Measurements from ENCODE around the gene NOG.

Gene NOG

GRCh38 chr17:56592487-56593085 lies 913 bp upstream of the NOG start:
- Mint-ChIP-seq H3K27me3 (peaks cover 29% of the 10 kb centered on the region), H3K36me3 (ENCODE audit: low read depth) (no peaks in the 10 kb centered on the region)

GRCh38 chr17:56593086-56593645 lies 333 bp upstream of the NOG start:
- H3K4me1 Mint-ChIP-seq = peaks cover 23% of the 10 kb centered on the region
- no peaks in the 10 kb centered on the region for H3K9me3 Mint-ChIP-seq
- no peak overlapping the region for H3K27ac Mint-ChIP-seq
- H3K27me3 Mint-ChIP-seq = peaks cover 29% of the 10 kb centered on the region
- peak overlapping the region; percentile 64 for H3K4me3 Mint-ChIP-seq
- DNase-seq = peak; percentile 43
- no peaks in the 10 kb centered on the region for H3K36me3 Mint-ChIP-seq (ENCODE audit: low read depth)
- ATAC-seq = peak; percentile 44

More at GRCh38 chr17:56592487-56593085, 913 bp upstream of the NOG start:
- Mint-ChIP-seq H3K27ac (no peak overlapping the region), H3K4me1 (peaks cover 17% of the 10 kb centered on the region), H3K4me3 (peak overlapping the region; percentile 64), H3K9me3 (no peaks in the 10 kb centered on the region)
- DNase-seq (peak; percentile 79), ATAC-seq (peak; percentile 65)

GRCh38 chr17:56594320-56595107 lies 1.0 kb downstream of the NOG start:
- Mint-ChIP-seq H3K27me3 (peaks cover 30% of the 10 kb centered on the region), H3K27ac (no peak overlapping the region), H3K4me1 (peaks cover 35% of the 10 kb centered on the region), H3K36me3 (ENCODE audit: low read depth) (no peaks in the 10 kb centered on the region), H3K9me3 (no peaks in the 10 kb centered on the region), H3K4me3 (peak overlapping the region; percentile 69)
- ATAC-seq (peak; percentile 13), DNase-seq (peak; percentile 46)

- Mint-ChIP-seq H3K27me3 (peaks cover 29% of the 10 kb centered on the region), H3K4me1 (peaks cover 39% of the 10 kb centered on the region), H3K9me3 (no peaks in the 10 kb centered on the region), H3K36me3 (ENCODE audit: low read depth) (no peaks in the 10 kb centered on the region), H3K27ac (peak overlapping the region; percentile 53), H3K4me3 (peak overlapping the region; percentile 69)
- ATAC-seq (no peak), DNase-seq (no peak)
Observed at GRCh38 chr17:56595108-56595418, 1.6 kb downstream of the NOG start.

GRCh38 chr17:56595831-56596690 lies 2.6 kb downstream of the NOG start:
- no peak for ATAC-seq
- Mint-ChIP-seq H3K4me3 (peak overlapping the region; percentile 76), H3K4me1 (peaks cover 44% of the 10 kb centered on the region), H3K36me3 (ENCODE audit: low read depth) (no peaks in the 10 kb centered on the region), H3K9me3 (no peaks in the 10 kb centered on the region), H3K27me3 (peaks cover 23% of the 10 kb centered on the region), H3K27ac (peak overlapping the region; percentile 83)
- peak; percentile 53 for DNase-seq

DNA sequence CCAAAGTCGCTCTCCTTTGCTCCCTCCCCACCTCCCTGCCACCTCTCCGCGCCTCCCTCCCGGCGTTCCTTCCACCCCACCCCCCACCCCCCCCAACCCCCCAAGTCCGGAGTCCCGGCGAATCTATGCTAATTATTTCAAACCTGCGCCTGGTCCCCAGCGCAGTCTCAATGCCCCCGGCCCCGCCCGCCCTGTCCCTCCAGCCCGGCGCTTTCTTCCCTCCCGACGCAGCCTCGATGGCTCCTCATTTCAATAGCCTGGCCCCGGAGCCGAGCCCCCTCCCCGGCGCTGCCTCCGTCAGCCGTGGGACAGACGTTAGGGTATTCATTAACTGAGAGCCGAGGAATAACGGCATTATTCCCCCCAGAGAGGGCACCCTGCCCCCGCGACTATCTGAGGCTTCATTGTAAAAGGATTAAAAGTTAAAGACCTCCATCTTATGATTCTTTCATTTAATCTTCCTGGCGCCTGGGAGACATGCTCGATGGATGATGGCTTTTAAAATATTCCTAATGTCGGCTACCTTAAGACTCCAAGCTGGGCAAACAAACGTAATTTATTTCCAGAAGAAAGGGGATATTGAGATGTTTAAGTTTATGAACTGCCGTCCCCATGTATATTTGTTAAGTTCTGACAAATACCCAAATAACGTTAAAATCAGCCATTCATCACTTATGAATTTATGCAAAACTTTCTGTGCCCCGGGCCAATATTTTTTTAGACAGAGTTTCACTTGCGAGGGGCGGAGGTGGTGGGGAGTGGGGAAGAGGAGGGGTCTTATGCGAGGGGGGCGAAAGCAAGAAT lies 3.4 kb downstream of the NOG start:
- peaks cover 49% of the 10 kb centered on the region for H3K4me1 Mint-ChIP-seq

DNA sequence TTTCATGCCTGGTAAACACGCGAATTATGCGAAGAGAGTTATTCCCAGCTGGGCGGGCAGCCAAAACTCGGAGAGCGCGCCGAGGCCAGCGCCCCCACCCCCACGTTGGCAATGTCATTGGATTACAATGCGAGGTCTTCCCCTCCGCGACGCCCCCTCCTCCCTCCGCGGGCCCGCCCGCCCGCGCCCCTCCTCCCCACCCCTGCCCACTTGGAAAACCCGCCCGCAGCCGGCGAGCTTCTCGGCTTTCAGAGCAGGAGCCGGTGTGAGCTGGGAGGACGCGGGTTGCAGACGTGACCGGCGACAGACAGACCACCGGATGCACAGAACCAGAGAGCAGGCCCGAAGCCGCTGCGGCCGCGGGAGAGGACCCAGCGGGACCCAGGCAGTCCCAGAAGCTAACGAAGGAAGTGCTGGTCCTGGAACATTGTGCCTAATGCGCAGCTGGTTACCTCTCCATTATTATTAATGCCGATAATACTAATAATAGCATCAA lies 4.0 kb downstream of the NOG start:
- Mint-ChIP-seq H3K4me1 (peaks cover 55% of the 10 kb centered on the region), H3K36me3 (ENCODE audit: low read depth) (no peaks in the 10 kb centered on the region), H3K27me3 (peaks cover 14% of the 10 kb centered on the region), H3K9me3 (no peaks in the 10 kb centered on the region), H3K4me3 (peak overlapping the region; percentile 76), H3K27ac (peak overlapping the region; percentile 63)
- DNase-seq (peak; percentile 35), ATAC-seq (no peak)

More for the DNA sequence above, 3.4 kb downstream of the NOG start:
- no peaks in the 10 kb centered on the region for H3K9me3 Mint-ChIP-seq
- no peaks in the 10 kb centered on the region for H3K36me3 Mint-ChIP-seq (ENCODE audit: low read depth)
- no peak for ATAC-seq
- H3K27ac Mint-ChIP-seq = peak overlapping the region; percentile 83
- DNase-seq = no peak
- peaks cover 20% of the 10 kb centered on the region for H3K27me3 Mint-ChIP-seq
- peak overlapping the region; percentile 76 for H3K4me3 Mint-ChIP-seq

GRCh38 chr17:56598466-56598865 lies 5.0 kb downstream of the NOG start:
- H3K36me3 Mint-ChIP-seq (ENCODE audit: low read depth) = no peaks in the 10 kb centered on the region
- peaks cover 62% of the 10 kb centered on the region for H3K4me1 Mint-ChIP-seq
- DNase-seq (peak; percentile 6), ATAC-seq (no peak)
- H3K27ac Mint-ChIP-seq = peak overlapping the region; percentile 21
- no peaks in the 10 kb centered on the region for H3K9me3 Mint-ChIP-seq
- H3K4me3 Mint-ChIP-seq = peak overlapping the region; percentile 49
- peaks cover 14% of the 10 kb centered on the region for H3K27me3 Mint-ChIP-seq

DNA sequence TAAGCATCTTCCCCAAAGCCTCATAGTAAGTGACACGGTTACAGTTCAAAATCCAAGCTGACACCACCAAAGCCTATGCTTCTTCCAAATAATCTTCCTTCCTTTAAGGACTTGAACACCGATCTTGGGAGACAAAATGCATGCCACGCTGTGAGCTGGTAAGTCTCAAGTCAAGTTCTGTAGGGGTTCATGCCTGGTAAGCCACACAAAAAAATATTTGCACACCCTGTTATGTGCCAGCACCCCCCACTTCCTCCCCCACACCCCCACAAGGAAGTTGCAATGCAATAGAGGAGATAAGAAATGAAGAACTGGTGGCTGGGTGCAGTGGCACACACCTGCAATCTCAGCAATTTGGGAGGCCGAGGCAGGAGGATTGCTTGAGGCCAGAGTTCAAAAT lies 5.6 kb downstream of the NOG start:
- Mint-ChIP-seq H3K4me1 (peaks cover 66% of the 10 kb centered on the region), H3K9me3 (no peaks in the 10 kb centered on the region), H3K27me3 (peaks cover 14% of the 10 kb centered on the region), H3K27ac (no peak overlapping the region), H3K4me3 (no peak overlapping the region), H3K36me3 (ENCODE audit: low read depth) (no peaks in the 10 kb centered on the region)
- DNase-seq (no peak), ATAC-seq (no peak)

GRCh38 chr17:56599566-56599965 lies 6.1 kb downstream of the NOG start:
- no peak overlapping the region for H3K4me3 Mint-ChIP-seq
- no peaks in the 10 kb centered on the region for H3K36me3 Mint-ChIP-seq (ENCODE audit: low read depth)
- DNase-seq (no peak), ATAC-seq (no peak)
- H3K27ac Mint-ChIP-seq = no peak overlapping the region
- H3K27me3 Mint-ChIP-seq = peaks cover 14% of the 10 kb centered on the region
- no peaks in the 10 kb centered on the region for H3K9me3 Mint-ChIP-seq
- H3K4me1 Mint-ChIP-seq = peaks cover 69% of the 10 kb centered on the region

DNA sequence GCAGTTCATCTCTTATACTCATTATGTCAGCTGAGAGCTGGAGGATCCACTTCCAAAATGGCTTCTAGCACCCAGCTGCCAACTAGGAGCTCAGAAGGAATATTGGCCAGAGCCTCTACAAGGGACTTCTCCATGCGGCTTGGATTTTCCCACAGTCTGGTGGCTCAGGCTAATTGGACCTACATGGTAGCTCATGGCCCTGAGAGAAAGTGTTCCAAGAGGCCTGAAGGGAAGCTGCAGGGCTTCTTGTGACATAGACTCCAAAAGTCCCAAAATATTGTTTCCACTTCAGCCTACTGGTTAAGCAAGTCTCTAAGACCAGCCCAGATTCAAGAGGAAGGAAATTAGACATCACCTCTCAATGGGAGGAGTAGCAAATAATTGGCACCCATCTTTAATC lies 6.8 kb downstream of the NOG start:
- DNase-seq (no peak), ATAC-seq (no peak)
- no peak overlapping the region for H3K4me3 Mint-ChIP-seq
- H3K4me1 Mint-ChIP-seq = peaks cover 67% of the 10 kb centered on the region
- no peaks in the 10 kb centered on the region for H3K36me3 Mint-ChIP-seq (ENCODE audit: low read depth)
- H3K27me3 Mint-ChIP-seq = peaks cover 13% of the 10 kb centered on the region
- H3K9me3 Mint-ChIP-seq = no peaks in the 10 kb centered on the region
- no peak overlapping the region for H3K27ac Mint-ChIP-seq

GRCh38 chr17:56601591-56601990 lies 8.1 kb downstream of the NOG start:
- peaks cover 8% of the 10 kb centered on the region for H3K27me3 Mint-ChIP-seq
- H3K36me3 Mint-ChIP-seq (ENCODE audit: low read depth) = no peaks in the 10 kb centered on the region
- H3K9me3 Mint-ChIP-seq = no peaks in the 10 kb centered on the region
- H3K27ac Mint-ChIP-seq = no peak overlapping the region
- H3K4me3 Mint-ChIP-seq = no peak overlapping the region
- ATAC-seq = no peak
- DNase-seq = no peak
- H3K4me1 Mint-ChIP-seq = peaks cover 60% of the 10 kb centered on the region

DNA sequence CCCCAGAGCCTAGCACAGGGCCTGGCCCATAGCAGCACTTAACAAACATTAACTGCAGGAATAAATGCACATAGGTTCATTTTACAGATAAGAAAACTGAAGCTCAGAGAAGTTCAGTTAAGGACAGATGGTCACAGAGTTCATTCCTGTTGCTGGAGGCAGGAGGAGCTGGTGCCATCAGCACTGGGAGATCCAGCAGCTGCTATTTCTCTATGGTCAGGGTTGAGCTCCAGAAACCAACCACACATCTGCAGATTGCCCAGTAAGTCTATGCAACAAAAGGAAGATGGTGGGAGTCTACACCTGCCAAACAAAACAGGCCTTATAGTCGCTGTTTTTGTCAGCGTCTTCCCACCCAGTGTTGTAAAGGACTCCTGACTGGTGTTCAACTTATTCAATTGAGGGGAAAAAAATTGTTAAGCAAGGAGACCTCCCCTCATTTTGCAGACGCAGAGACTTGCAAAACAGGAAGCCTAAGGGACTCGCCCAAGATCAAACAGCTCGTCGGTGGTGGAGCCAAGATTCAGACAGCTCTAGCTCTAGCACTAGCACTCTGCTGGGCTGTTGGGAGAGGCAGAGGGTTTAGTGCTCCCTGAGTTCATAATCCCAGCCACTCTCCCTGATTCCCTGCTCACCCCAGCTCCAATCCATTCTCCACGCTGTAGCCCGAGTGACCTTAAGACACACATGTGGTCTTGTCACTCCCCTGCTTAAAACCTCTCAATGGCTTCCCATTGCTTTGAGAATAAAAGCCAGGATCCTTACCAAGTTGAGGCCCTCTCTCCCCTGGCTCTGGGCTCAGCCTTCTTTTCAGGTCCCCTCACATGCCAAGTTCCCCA lies 9.0 kb downstream of the NOG start:
- Mint-ChIP-seq H3K4me3 (no peak overlapping the region), H3K27ac (peak overlapping the region; percentile 24), H3K4me1 (peaks cover 55% of the 10 kb centered on the region), H3K27me3 (peaks cover 3% of the 10 kb centered on the region), H3K36me3 (ENCODE audit: low read depth) (no peaks in the 10 kb centered on the region), H3K9me3 (no peaks in the 10 kb centered on the region)
- no peak for ATAC-seq
- peak; percentile 16 for DNase-seq

Measured in activated naive CD8-positive, alpha-beta T cell treated with anti-CD3 and anti-CD28 coated beads, Interleukin-2, amount 50 U/mL, for 24 hours (primary cell).